ENCODE results near the gene PRR7.
A peak's percentile ranks its signal among the peaks of the same experiment; 100 is the strongest.

PRR7 gene

GRCh38 chr5:177452688-177453638, 6.3 kb downstream of the PRR7 start:
- DNase-seq (ENCODE audit: low spot score), result no peak

- DNase-seq (ENCODE audit: low spot score), result no peak
Measured at GRCh38 chr5:177453852-177454396, 7.3 kb downstream of the PRR7 start.

- peak; percentile 87 for DNase-seq (ENCODE audit: low spot score)
Measured at GRCh38 chr5:177454397-177455035, 7.9 kb downstream of the PRR7 start.

GRCh38 chr5:177455036-177455660, 8.5 kb downstream of the PRR7 start:
- peak; percentile 53 for DNase-seq (ENCODE audit: low spot score)

GRCh38 chr5:177455661-177456590, 9.3 kb downstream of the PRR7 start:
- peak; percentile 76 for DNase-seq (ENCODE audit: low spot score)

GRCh38 chr5:177456591-177456964, 10.0 kb downstream of the PRR7 start:
- DNase-seq (ENCODE audit: low spot score), result no peak

GRCh38 chr5:177456976-177457851, 10.6 kb downstream of the PRR7 start:
- peak; percentile 97 for DNase-seq (ENCODE audit: low spot score)

GRCh38 chr5:177457852-177458681, 11.5 kb downstream of the PRR7 start:
- DNase-seq (ENCODE audit: low spot score), result no peak

GRCh38 chr5:177458912-177459350, 12.3 kb downstream of the PRR7 start:
- DNase-seq (ENCODE audit: low spot score), result no peak

GRCh38 chr5:177459357-177459756, 12.7 kb downstream of the PRR7 start:
- DNase-seq (ENCODE audit: low spot score), result no peak

- DNase-seq (ENCODE audit: low spot score), result no peak
Measured at GRCh38 chr5:177459819-177460628, 13.4 kb downstream of the PRR7 start.

GRCh38 chr5:177462021-177462670, 15.5 kb downstream of the PRR7 start:
- peak; percentile 93 for DNase-seq (ENCODE audit: low spot score)

- DNase-seq (ENCODE audit: low spot score), result no peak
Measured at GRCh38 chr5:177465044-177465443, 18.4 kb downstream of the PRR7 start.

- no peak for DNase-seq (ENCODE audit: low spot score)
Measured at GRCh38 chr5:177466861-177467260, 20.2 kb downstream of the PRR7 start.

- DNase-seq (ENCODE audit: low spot score), result no peak
Measured at GRCh38 chr5:177467436-177467835, 20.8 kb downstream of the PRR7 start.

- DNase-seq (ENCODE audit: low spot score), result no peak
Measured at GRCh38 chr5:177468329-177468684, 21.7 kb downstream of the PRR7 start.

GRCh38 chr5:177468685-177469628, 22.3 kb downstream of the PRR7 start:
- DNase-seq (ENCODE audit: low spot score), result no peak
